CD14-positive monocyte (primary cell): ENCODE data around the gene LIFR. TPM values are rescaled to one million over a fixed set of nuclear protein-coding genes. Genes with fewer than 3 reads are reported as not detected.

ENCODE experiments used
- DNase-seq, 3 donors: peaks; one replicate each; pipeline ENCODE4 v3.0.0-alpha.2; 2011 to 2022
- H2AFZ ChIP-seq: 2 replicates; pipeline ENCODE4 v1.6.0; 2012; ENCODE audit warnings: mild to moderate bottlenecking, low read depth, low read length, inconsistent platforms; ENCODE audit not compliant: insufficient read depth, poor library complexity, severe bottlenecking
- H3K27ac ChIP-seq, 2 donors: 1 replicate in 1 of 2; 2 replicates in 1 of 2; pipeline ENCODE4 v1.5.1; 2012 to 2013; ENCODE audit warnings: low read length in 2 of 2, control low read depth in 1 of 2, inconsistent platforms in 1 of 2, low read depth in 1 of 2, mild to moderate bottlenecking in 1 of 2
- H3K27me3 ChIP-seq, 2 donors: one replicate each; pipeline versions ENCODE4 v1.6.0 to v1.6.1; 2011 to 2013; ENCODE audit warnings: low read length in 2 of 2; ENCODE audit not compliant: control insufficient read depth in 2 of 2, insufficient read depth in 2 of 2
- H3K36me3 ChIP-seq, 2 donors: replicated peaks in 1 of 2; 1 replicate in 1 of 2; 2 replicates in 1 of 2; pipeline versions ENCODE4 v1.5.1 to v1.6.1; 2012 to 2013; ENCODE audit warnings: low read length in 2 of 2, control low read depth in 1 of 2, inconsistent platforms in 1 of 2, mild to moderate bottlenecking in 1 of 2; ENCODE audit not compliant: insufficient read depth in 2 of 2, control insufficient read depth in 1 of 2
- H3K4me1 ChIP-seq, 2 donors: 1 replicate in 1 of 2; 2 replicates in 1 of 2; pipeline versions ENCODE4 v1.5.1 to v1.6.1; 2012 to 2013; ENCODE audit warnings: low read length in 2 of 2, control low read depth in 1 of 2, inconsistent platforms in 1 of 2, mild to moderate bottlenecking in 1 of 2, moderate library complexity in 1 of 2; ENCODE audit not compliant: insufficient read depth in 2 of 2, control insufficient read depth in 1 of 2
- H3K4me2 ChIP-seq: replicated peaks from 2 replicates; pipeline ENCODE3; 2012; ENCODE audit warnings: low read length, moderate library complexity, mild to moderate bottlenecking; ENCODE audit not compliant: poor library complexity, severe bottlenecking; ENCODE audit errors: extremely low read depth
- H3K4me3 ChIP-seq, 3 experiments: fragments of 200-600 bp in 1 of 3; sonication (generic) in 1 of 3; replicated peaks in 1 of 3; 1 replicate in 2 of 3; 2 replicates in 1 of 3; pipeline ENCODE4 v1.5.1; 2011 to 2013; ENCODE audit warnings: low read length in 3 of 3, mild to moderate bottlenecking in 3 of 3, control low read depth in 2 of 3, low read depth in 2 of 3, inconsistent platforms in 1 of 3, moderate library complexity in 1 of 3
- H3K79me2 ChIP-seq: 2 replicates; pipeline ENCODE4 v1.6.0; 2012; ENCODE audit warnings: mild to moderate bottlenecking, control low read depth, inconsistent platforms, low read length, moderate library complexity; ENCODE audit not compliant: insufficient read depth
- H3K9ac ChIP-seq: 2 replicates; pipeline ENCODE4 v1.6.0; 2017; ENCODE audit warnings: low read length, mild to moderate bottlenecking; ENCODE audit not compliant: insufficient read depth, poor library complexity, severe bottlenecking
- H3K9me3 ChIP-seq, 2 donors: replicated peaks in 1 of 2; 1 replicate in 1 of 2; 2 replicates in 1 of 2; pipeline versions ENCODE4 v1.5.1 to v1.6.1; 2012 to 2013; ENCODE audit warnings: low read length in 2 of 2, control low read depth in 1 of 2; ENCODE audit not compliant: control insufficient read depth in 1 of 2, insufficient read depth in 1 of 2
- H4K20me1 ChIP-seq: 2 replicates; pipeline ENCODE4 v1.6.0; 2012; ENCODE audit warnings: mild to moderate bottlenecking, low read length, control low read depth, moderate library complexity; ENCODE audit not compliant: insufficient read depth
- H3K27ac Mint-ChIP-seq, 7 donors: one replicate each; pipeline ENCODE4 v1.8.0; 2020; ENCODE audit warnings: mild to moderate bottlenecking in 7 of 7, mixed read lengths in 7 of 7, moderate library complexity in 6 of 7, inconsistent platforms in 2 of 7
- H3K27me3 Mint-ChIP-seq, 3 donors: one replicate each; pipeline ENCODE4 v1.8.0; 2021 to 2022; ENCODE audit warnings: low read depth in 3 of 3, mild to moderate bottlenecking in 3 of 3, mixed read lengths in 3 of 3, moderate library complexity in 3 of 3, inconsistent platforms in 1 of 3
- H3K36me3 Mint-ChIP-seq, 2 donors: one replicate each; pipeline ENCODE4 v1.8.0; 2020; ENCODE audit warnings: mixed read lengths in 2 of 2, inconsistent platforms in 1 of 2, mild to moderate bottlenecking in 1 of 2
- H3K4me1 Mint-ChIP-seq: one replicate; pipeline ENCODE4 v1.8.0; 2020; ENCODE audit warnings: mild to moderate bottlenecking, mixed read lengths
- H3K4me3 Mint-ChIP-seq, 2 donors: one replicate each; pipeline ENCODE4 v1.8.0; 2020; ENCODE audit warnings: mild to moderate bottlenecking in 2 of 2, mixed read lengths in 2 of 2, moderate library complexity in 1 of 2
- H3K9me3 Mint-ChIP-seq, 7 donors: one replicate each; pipeline ENCODE4 v1.8.0; 2020 to 2022; ENCODE audit warnings: mixed read lengths in 7 of 7, mild to moderate bottlenecking in 6 of 7, moderate library complexity in 6 of 7, inconsistent platforms in 2 of 7
- WGBS: methylation state at CpG from one replicate; pipeline ENCODE4 v1.1.5; 2013; ENCODE audit warnings: missing lambda C conversion rate; ENCODE audit not compliant: insufficient coverage; 5-methylcytosine and 5-hydroxymethylcytosine counted together
- intact Hi-C, 2 donors: fragments of 100-400 bp; cut with micrococcal nuclease; formaldehyde crosslinking; loops; one replicate each; pipeline versions ENCODE4 v1.15.0 to v1.15.1; 2023
- polyA plus RNA-seq, 3 donors: library from polyadenylated mRNA; depleted of rRNA in 1 of 3; unstranded in 2 of 3; stranded (reverse) in 1 of 3; fragments of 300-500 nt in 2 of 3; fragments of >200 nt in 1 of 3; fragmentation: Illumina TruSeq in 2 of 3; gene quantifications; 1 replicate in 2 of 3; 2 replicates in 1 of 3; pipeline ENCODE4 v1.2.3, GENCODE V29; 2012 to 2021
- TF ChIP-seq, protein P1 (sequence below): fragments of 200-600 bp; IDR thresholded peaks from one replicate; pipeline ENCODE4 v1.8.0; 2022; ENCODE audit warnings: antibody characterized with exemption, mild to moderate bottlenecking

Gene LIFR
- polyA plus RNA-seq, 3 donors = not detected

- H3K36me3 ChIP-seq = no peaks in the 10 kb centered on the region
- WGBS = 57% methylated on average over 10 of the region's 22 CpGs
- H2AFZ ChIP-seq = no peak overlapping the region
- H3K4me1 Mint-ChIP-seq = no peaks in the 10 kb centered on the region
- intact Hi-C loops = no loop called here
- H3K79me2 ChIP-seq = no peaks in the 10 kb centered on the region
- H3K9me3 Mint-ChIP-seq = peaks cover 0 to 15% (median 3%) of the 10 kb centered on the region in 7 donors
- peaks cover 75 to 100% of the 10 kb centered on the region in 2 donors for H3K27me3 ChIP-seq
- no peak overlapping the region for H3K4me2 ChIP-seq
- no peak for DNase-seq
- H3K9me3 ChIP-seq = peaks cover 7 to 44% of the 10 kb centered on the region in 2 donors
- no peaks in the 10 kb centered on the region for H3K36me3 Mint-ChIP-seq
- H3K4me3 ChIP-seq = no peak overlapping the region
- no peak overlapping the region for H3K27ac ChIP-seq
- H3K4me1 ChIP-seq = no peaks in the 10 kb centered on the region
- H3K9ac ChIP-seq = no peak overlapping the region
- H3K27me3 Mint-ChIP-seq = peaks cover 14 to 49% (median 22%) of the 10 kb centered on the region in 3 donors
- H3K4me3 Mint-ChIP-seq = peak overlapping the region in 1 of 2 donors; percentile 63
- H4K20me1 ChIP-seq = no peaks in the 10 kb centered on the region
- no peak overlapping the region for H3K27ac Mint-ChIP-seq
- TF ChIP-seq, protein P1, sequence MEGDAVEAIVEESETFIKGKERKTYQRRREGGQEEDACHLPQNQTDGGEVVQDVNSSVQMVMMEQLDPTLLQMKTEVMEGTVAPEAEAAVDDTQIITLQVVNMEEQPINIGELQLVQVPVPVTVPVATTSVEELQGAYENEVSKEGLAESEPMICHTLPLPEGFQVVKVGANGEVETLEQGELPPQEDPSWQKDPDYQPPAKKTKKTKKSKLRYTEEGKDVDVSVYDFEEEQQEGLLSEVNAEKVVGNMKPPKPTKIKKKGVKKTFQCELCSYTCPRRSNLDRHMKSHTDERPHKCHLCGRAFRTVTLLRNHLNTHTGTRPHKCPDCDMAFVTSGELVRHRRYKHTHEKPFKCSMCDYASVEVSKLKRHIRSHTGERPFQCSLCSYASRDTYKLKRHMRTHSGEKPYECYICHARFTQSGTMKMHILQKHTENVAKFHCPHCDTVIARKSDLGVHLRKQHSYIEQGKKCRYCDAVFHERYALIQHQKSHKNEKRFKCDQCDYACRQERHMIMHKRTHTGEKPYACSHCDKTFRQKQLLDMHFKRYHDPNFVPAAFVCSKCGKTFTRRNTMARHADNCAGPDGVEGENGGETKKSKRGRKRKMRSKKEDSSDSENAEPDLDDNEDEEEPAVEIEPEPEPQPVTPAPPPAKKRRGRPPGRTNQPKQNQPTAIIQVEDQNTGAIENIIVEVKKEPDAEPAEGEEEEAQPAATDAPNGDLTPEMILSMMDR = no peak
Measured at GRCh38 chr5:38467353-38468040, 88.9 kb downstream of the LIFR start.

GRCh38 chr5:38466424-38467189 lies 89.8 kb downstream of the LIFR start:
- Histone ChIP-seq H3K79me2 (no peaks in the 10 kb centered on the region), H3K36me3 (no peaks in the 10 kb centered on the region), H3K9ac (no peak overlapping the region), H4K20me1 (no peaks in the 10 kb centered on the region), H3K4me2 (no peak overlapping the region), H3K27me3 (peaks cover 73 to 98% of the 10 kb centered on the region in 2 donors), H3K4me1 (no peaks in the 10 kb centered on the region), H3K27ac (no peak overlapping the region), H3K9me3 (peaks cover 7 to 47% of the 10 kb centered on the region in 2 donors), H3K4me3 (no peak overlapping the region), H2AFZ (no peak overlapping the region)
- TF ChIP-seq, protein P1 = no peak
- Mint-ChIP-seq H3K4me1 (no peaks in the 10 kb centered on the region), H3K9me3 (peaks cover 0 to 19% (median 6%) of the 10 kb centered on the region in 7 donors), H3K27me3 (peaks cover 6 to 49% (median 22%) of the 10 kb centered on the region in 3 donors), H3K36me3 (no peaks in the 10 kb centered on the region), H3K27ac (no peak overlapping the region), H3K4me3 (peak overlapping the region in 1 of 2 donors; percentile 43)
- intact Hi-C loops = no loop called here
- WGBS = 91% methylated on average over 13 of the region's 24 CpGs
- DNase-seq = no peak
